Measurements from ENCODE around the gene LDLRAP1. TPM values are rescaled to one million over a fixed set of nuclear protein-coding genes. Genes with fewer than 3 reads are reported as not detected.
"Not testable (repeated sequence)": the region's sequence is repeated elsewhere in the genome, so short reads cannot be mapped to it uniquely, and the experiment has no call there.

Gene LDLRAP1
- total and polyA plus RNA-seq, 2 experiments from 2014 or later = 23.6 to 26.9 TPM

DNA sequence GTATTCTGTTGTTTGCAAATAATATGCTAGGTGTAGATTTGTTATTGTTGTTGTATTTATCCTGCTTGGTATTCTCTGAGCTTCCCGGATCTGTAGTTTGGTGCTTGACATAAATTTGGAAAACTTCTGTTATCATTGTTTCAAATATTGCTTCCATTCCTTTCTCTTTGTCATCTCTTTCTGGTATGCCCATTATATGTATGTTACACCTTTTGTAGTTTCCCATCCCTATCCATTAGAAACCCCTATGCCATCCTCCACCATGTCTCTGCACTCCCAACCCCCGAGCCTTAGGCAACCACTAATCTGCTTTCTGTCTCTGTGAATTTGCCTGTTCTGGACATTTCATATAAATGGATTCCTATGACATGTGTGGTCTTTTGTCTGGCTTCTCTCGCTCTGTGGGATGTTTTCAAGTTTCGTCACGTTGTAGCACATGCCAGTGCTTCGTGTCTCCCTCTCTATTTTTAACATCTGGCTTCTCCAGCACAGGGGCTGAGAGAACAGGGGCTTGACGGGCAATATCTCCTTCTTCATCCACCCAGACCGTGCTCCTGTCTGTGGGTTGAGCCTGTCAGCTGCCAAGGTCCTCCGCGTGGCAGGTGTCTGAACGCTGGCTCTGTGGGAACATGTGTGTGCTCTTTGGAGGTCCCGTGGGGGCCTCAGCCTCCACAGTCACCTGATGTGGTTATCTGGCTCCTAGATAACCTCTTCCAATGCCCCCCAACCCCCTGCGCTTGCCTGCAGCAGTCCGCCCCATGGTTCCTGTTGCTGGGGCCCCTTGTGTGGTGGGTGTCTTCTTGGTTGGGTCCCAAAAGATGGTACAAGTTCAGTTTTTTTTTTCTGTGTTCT is 40.3 kb downstream of the LDLRAP1 start:
- Histone ChIP-seq H4K20me1 (ENCODE audit: insufficient read depth) (no peaks in the 10 kb centered on the region), H3K4me2 (ENCODE audit: unreplicated experiment) (no peak overlapping the region), H3K79me2 (ENCODE audit: insufficient read depth) (no peaks in the 10 kb centered on the region), H3K27me3 (replicated peaks; ENCODE audit: insufficient read depth) (no peaks in the 10 kb centered on the region), H3K36me3 (ENCODE audit: low read depth) (no peaks in the 10 kb centered on the region), H3K4me3 (no peak overlapping the region), H3F3A (ENCODE audit: insufficient read depth) (no peaks in the 10 kb centered on the region), H3K4me1 (ENCODE audit: insufficient read depth) (no peaks in the 10 kb centered on the region), H3K9me2 (ENCODE audit: insufficient read depth) (no peaks in the 10 kb centered on the region), H2AFZ (no peak overlapping the region), H3K27ac (no peak overlapping the region), H3K9ac (no peak overlapping the region), H3K9me3 (ENCODE audit: low read depth) (no peaks in the 10 kb centered on the region)
- DNase-seq = no peak
- 73% methylated on average over 14 of the region's 14 CpGs for WGBS, 2 experiments (ENCODE audit: low coverage in 1 of 2, low lambda C conversion rate in 2 of 2, missing lambda C conversion rate in 2 of 2)
- TF ChIP-seq EZH2phosphoT487 (IDR thresholded peaks at IDR 0.05; ENCODE audit: insufficient read depth, low read depth) (no peak), EZH2 (IDR thresholded peaks at IDR 0.05; ENCODE audit: insufficient read depth, poor library complexity, severe bottlenecking) (no peak)
- in situ Hi-C loops (cut with MboI) = no loop called here

DNA sequence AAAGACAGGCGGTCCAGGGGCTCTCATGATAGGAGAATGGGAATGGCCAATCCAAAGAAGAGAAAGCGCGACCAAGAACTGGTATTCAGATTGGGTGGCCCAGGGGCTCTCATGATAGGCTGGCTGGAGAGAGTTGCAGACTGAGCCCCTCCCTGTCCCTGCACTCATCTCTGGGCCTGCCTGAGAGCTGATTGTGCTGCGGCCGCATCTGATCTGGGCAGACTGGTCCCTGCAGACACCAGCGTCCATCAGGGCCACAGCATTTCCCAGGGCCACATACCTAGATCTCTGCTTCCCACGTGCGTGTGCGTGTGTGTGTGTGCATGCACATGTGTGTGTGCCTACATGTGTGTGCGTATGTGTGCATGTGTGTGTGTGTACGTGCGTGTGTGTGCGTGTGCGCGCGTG is 42.8 kb downstream of the LDLRAP1 start:
- Histone ChIP-seq H3K4me1 (ENCODE audit: insufficient read depth) (no peaks in the 10 kb centered on the region), H3K27me3 (replicated peaks; ENCODE audit: insufficient read depth) (no peaks in the 10 kb centered on the region), H2AFZ (no peak overlapping the region), H3K9me3 (ENCODE audit: low read depth) (no peaks in the 10 kb centered on the region), H3K4me3 (no peak overlapping the region), H4K20me1 (ENCODE audit: insufficient read depth) (no peaks in the 10 kb centered on the region), H3K9me2 (ENCODE audit: insufficient read depth) (no peaks in the 10 kb centered on the region), H3K36me3 (ENCODE audit: low read depth) (no peaks in the 10 kb centered on the region), H3F3A (ENCODE audit: insufficient read depth) (no peaks in the 10 kb centered on the region), H3K27ac (no peak overlapping the region), H3K9ac (no peak overlapping the region), H3K4me2 (ENCODE audit: unreplicated experiment) (no peak overlapping the region), H3K79me2 (ENCODE audit: insufficient read depth) (no peaks in the 10 kb centered on the region)
- in situ Hi-C loops (cut with MboI) = no loop called here
- 85 to 88% methylated on average over 10 to 15 of the region's 16 CpGs for WGBS, 2 experiments (ENCODE audit: low coverage in 1 of 2, low lambda C conversion rate in 2 of 2, missing lambda C conversion rate in 2 of 2)
- TF ChIP-seq EZH2phosphoT487 (IDR thresholded peaks at IDR 0.05; ENCODE audit: insufficient read depth, low read depth) (no peak), EZH2 (IDR thresholded peaks at IDR 0.05; ENCODE audit: insufficient read depth, poor library complexity, severe bottlenecking) (no peak)
- DNase-seq = no peak

- WGBS, 2 experiments (ENCODE audit: low coverage in 1 of 2, low lambda C conversion rate in 2 of 2, missing lambda C conversion rate in 2 of 2) = 89 to 91% methylated on average over 8 of the region's 8 CpGs
Measured at GRCh38 chr1:25587290-25587689, 43.9 kb downstream of the LDLRAP1 start.

GRCh38 chr1:25588224-25588623 is 44.8 kb downstream of the LDLRAP1 start:
- H3K27me3 ChIP-seq (replicated peaks; ENCODE audit: insufficient read depth); H3K9ac ChIP-seq; H2AFZ ChIP-seq; H3K4me2 ChIP-seq (ENCODE audit: unreplicated experiment); H4K20me1 ChIP-seq (ENCODE audit: insufficient read depth); H3K36me3 ChIP-seq (ENCODE audit: low read depth); H3K4me3 ChIP-seq; H3K79me2 ChIP-seq (ENCODE audit: insufficient read depth); in situ Hi-C loops (cut with MboI); H3K27ac ChIP-seq; H3K4me1 ChIP-seq (ENCODE audit: insufficient read depth); DNase-seq; H3F3A ChIP-seq (ENCODE audit: insufficient read depth); H3K9me3 ChIP-seq (ENCODE audit: low read depth); H3K9me2 ChIP-seq (ENCODE audit: insufficient read depth): not testable (repeated sequence)
- WGBS, 2 experiments (ENCODE audit: low coverage in 1 of 2, low lambda C conversion rate in 2 of 2, missing lambda C conversion rate in 2 of 2) = 61 to 68% methylated on average over 7 of the region's 7 CpGs

More at GRCh38 chr1:25587290-25587689, 43.9 kb downstream of the LDLRAP1 start:
- no peaks in the 10 kb centered on the region for H3K4me1 ChIP-seq (ENCODE audit: insufficient read depth)
- TF ChIP-seq EZH2phosphoT487 (IDR thresholded peaks at IDR 0.05; ENCODE audit: insufficient read depth, low read depth) (no peak), EZH2 (IDR thresholded peaks at IDR 0.05; ENCODE audit: insufficient read depth, poor library complexity, severe bottlenecking) (no peak)
- no peak overlapping the region for H3K4me3 ChIP-seq
- H3K79me2 ChIP-seq (ENCODE audit: insufficient read depth) = no peaks in the 10 kb centered on the region
- H3K9me3 ChIP-seq (ENCODE audit: low read depth) = no peaks in the 10 kb centered on the region
- DNase-seq = no peak
- no peak overlapping the region for H3K9ac ChIP-seq
- no peaks in the 10 kb centered on the region for H3K9me2 ChIP-seq (ENCODE audit: insufficient read depth)
- H3K27ac ChIP-seq = no peak overlapping the region
- H3K36me3 ChIP-seq (ENCODE audit: low read depth) = no peaks in the 10 kb centered on the region
- no peak overlapping the region for H3K4me2 ChIP-seq (ENCODE audit: unreplicated experiment)
- no peaks in the 10 kb centered on the region for H3F3A ChIP-seq (ENCODE audit: insufficient read depth)
- H2AFZ ChIP-seq = no peak overlapping the region
- H3K27me3 ChIP-seq (replicated peaks; ENCODE audit: insufficient read depth) = no peaks in the 10 kb centered on the region
- in situ Hi-C loops (cut with MboI) = no loop called here
- no peaks in the 10 kb centered on the region for H4K20me1 ChIP-seq (ENCODE audit: insufficient read depth)

GRCh38 chr1:25588786-25589185 is 45.4 kb downstream of the LDLRAP1 start:
- H3K4me1 ChIP-seq (ENCODE audit: insufficient read depth); H3K36me3 ChIP-seq (ENCODE audit: low read depth); H4K20me1 ChIP-seq (ENCODE audit: insufficient read depth); H3K4me3 ChIP-seq; in situ Hi-C loops (cut with MboI); H3K4me2 ChIP-seq (ENCODE audit: unreplicated experiment); H2AFZ ChIP-seq; H3K79me2 ChIP-seq (ENCODE audit: insufficient read depth); DNase-seq; H3F3A ChIP-seq (ENCODE audit: insufficient read depth); H3K27me3 ChIP-seq (replicated peaks; ENCODE audit: insufficient read depth); H3K9me3 ChIP-seq (ENCODE audit: low read depth); H3K27ac ChIP-seq; H3K9ac ChIP-seq; H3K9me2 ChIP-seq (ENCODE audit: insufficient read depth): not testable (repeated sequence)
- WGBS, 2 experiments (ENCODE audit: low coverage in 1 of 2, low lambda C conversion rate in 2 of 2, missing lambda C conversion rate in 2 of 2) = 87 to 89% methylated on average over 13 of the region's 13 CpGs

Measured in GM23248 (cell line).